ENCODE data around the gene PMP22. TPM values are rescaled to one million over a fixed set of nuclear protein-coding genes. Genes with fewer than 3 reads are reported as not detected.

PMP22 gene
- total RNA-seq, 3 donors from 2014 or later (not counting 1 experiment from before 2014, with no cell fraction given): 5.7 TPM; not detected in 2

GRCh38 chr17:15197229-15197628 lies 67.9 kb downstream of the PMP22 start:
- ATAC-seq: no peak
- no peak for DNase-seq
- peaks cover 9% of the 10 kb centered on the region for H3K9me3 ChIP-seq (ENCODE audit: control insufficient read depth, insufficient read depth, low read length)
- no peaks in the 10 kb centered on the region for H3K27me3 ChIP-seq (ENCODE audit: control insufficient read depth, insufficient read depth, low read length)
- WGBS (ENCODE audit: insufficient coverage): 92% methylated on average over 3 of the region's 3 CpGs
- no peaks in the 10 kb centered on the region for H3K36me3 ChIP-seq (ENCODE audit: control insufficient read depth, insufficient read depth, low read length)
- Mint-ChIP-seq H3K27me3 (ENCODE audit: low read depth in 2 of 2) (peaks cover 0 to 7% of the 10 kb centered on the region in 2 donors), H3K4me1 (no peaks in the 10 kb centered on the region), H3K4me3 (no peak overlapping the region), H3K36me3 (no peaks in the 10 kb centered on the region), H3K9me3 (peaks cover 6 to 10% of the 10 kb centered on the region in 2 donors), H3K27ac (no peak overlapping the region)
- intact Hi-C loops (cut with micrococcal nuclease): no loop called here
- no peak for TF ChIP-seq CTCF (IDR thresholded peaks at IDR 0.05)
- no peaks in the 10 kb centered on the region for H3K4me1 ChIP-seq (ENCODE audit: control insufficient read depth, insufficient read depth, low read length)
- H3K4me3 ChIP-seq (ENCODE audit: low read length): no peak overlapping the region
- H3K27ac ChIP-seq (ENCODE audit: low read length): no peak overlapping the region

GRCh38 chr17:15194859-15195277 lies 70.3 kb downstream of the PMP22 start:
- no peak overlapping the region for H3K27ac Mint-ChIP-seq
- H3K36me3 Mint-ChIP-seq: no peaks in the 10 kb centered on the region
- TF ChIP-seq CTCF (IDR thresholded peaks at IDR 0.05): no peak
- no peaks in the 10 kb centered on the region for H3K4me1 ChIP-seq (ENCODE audit: control insufficient read depth, insufficient read depth, low read length)
- H3K9me3 Mint-ChIP-seq: peaks cover 5% of the 10 kb centered on the region in 2 donors
- H3K36me3 ChIP-seq (ENCODE audit: control insufficient read depth, insufficient read depth, low read length): no peaks in the 10 kb centered on the region
- intact Hi-C loops (cut with micrococcal nuclease): no loop called here
- H3K4me3 ChIP-seq (ENCODE audit: low read length): no peak overlapping the region
- H3K27me3 ChIP-seq (ENCODE audit: control insufficient read depth, insufficient read depth, low read length): no peaks in the 10 kb centered on the region
- no peak overlapping the region for H3K27ac ChIP-seq (ENCODE audit: low read length)
- H3K9me3 ChIP-seq (ENCODE audit: control insufficient read depth, insufficient read depth, low read length): peaks cover 9% of the 10 kb centered on the region
- no peaks in the 10 kb centered on the region for H3K4me1 Mint-ChIP-seq
- ATAC-seq (no peak), DNase-seq (no peak)
- no CpG with 5 or more reads among the region's 1 CpG for WGBS (ENCODE audit: insufficient coverage)
- no peak overlapping the region for H3K4me3 Mint-ChIP-seq
- peaks cover 0 to 6% of the 10 kb centered on the region in 2 donors for H3K27me3 Mint-ChIP-seq (ENCODE audit: low read depth in 2 of 2)

GRCh38 chr17:15185625-15185991 lies 79.5 kb downstream of the PMP22 start:
- Mint-ChIP-seq H3K9me3 (no peaks in the 10 kb centered on the region), H3K36me3 (no peaks in the 10 kb centered on the region), H3K4me1 (no peaks in the 10 kb centered on the region), H3K4me3 (no peak overlapping the region), H3K27ac (no peak overlapping the region), H3K27me3 (ENCODE audit: low read depth in 2 of 2) (peaks cover 9 to 33% of the 10 kb centered on the region in 2 donors)
- no peak overlapping the region for H3K27ac ChIP-seq (ENCODE audit: low read length)
- no peak overlapping the region for H3K4me3 ChIP-seq (ENCODE audit: low read length)
- 33% methylated on average over 4 of the region's 4 CpGs for WGBS (ENCODE audit: insufficient coverage)
- DNase-seq: no peak
- no peaks in the 10 kb centered on the region for H3K9me3 ChIP-seq (ENCODE audit: control insufficient read depth, insufficient read depth, low read length)
- intact Hi-C loops (cut with micrococcal nuclease): no loop called here
- H3K27me3 ChIP-seq (ENCODE audit: control insufficient read depth, insufficient read depth, low read length): peaks cover 3% of the 10 kb centered on the region
- ATAC-seq: no peak
- no peak for TF ChIP-seq CTCF (IDR thresholded peaks at IDR 0.05)
- H3K36me3 ChIP-seq (ENCODE audit: control insufficient read depth, insufficient read depth, low read length): no peaks in the 10 kb centered on the region
- H3K4me1 ChIP-seq (ENCODE audit: control insufficient read depth, insufficient read depth, low read length): no peaks in the 10 kb centered on the region

- no peaks in the 10 kb centered on the region for H3K36me3 ChIP-seq (ENCODE audit: control insufficient read depth, insufficient read depth, low read length)
- no peak overlapping the region for H3K27ac ChIP-seq (ENCODE audit: low read length)
- 86% methylated on average over 5 of the region's 5 CpGs for WGBS (ENCODE audit: insufficient coverage)
- H3K9me3 ChIP-seq (ENCODE audit: control insufficient read depth, insufficient read depth, low read length): no peaks in the 10 kb centered on the region
- H3K27me3 ChIP-seq (ENCODE audit: control insufficient read depth, insufficient read depth, low read length): peaks cover 3% of the 10 kb centered on the region
- H3K4me1 ChIP-seq (ENCODE audit: control insufficient read depth, insufficient read depth, low read length): no peaks in the 10 kb centered on the region
- intact Hi-C loops (cut with micrococcal nuclease): no loop called here
- Mint-ChIP-seq H3K9me3 (no peaks in the 10 kb centered on the region), H3K27me3 (ENCODE audit: low read depth in 2 of 2) (peaks cover 9 to 33% of the 10 kb centered on the region in 2 donors), H3K27ac (no peak overlapping the region), H3K36me3 (no peaks in the 10 kb centered on the region), H3K4me3 (no peak overlapping the region), H3K4me1 (no peaks in the 10 kb centered on the region)
- DNase-seq (no peak), ATAC-seq (no peak)
- no peak overlapping the region for H3K4me3 ChIP-seq (ENCODE audit: low read length)
- no peak for TF ChIP-seq CTCF (IDR thresholded peaks at IDR 0.05)
Measured at GRCh38 chr17:15184872-15185624, 80.1 kb downstream of the PMP22 start.
